ENCODE data around the gene PANX3.
"Not testable (repeated sequence)": the region's sequence is repeated elsewhere in the genome, so short reads cannot be mapped to it uniquely, and the experiment has no call there.

PANX3 gene, protein sequence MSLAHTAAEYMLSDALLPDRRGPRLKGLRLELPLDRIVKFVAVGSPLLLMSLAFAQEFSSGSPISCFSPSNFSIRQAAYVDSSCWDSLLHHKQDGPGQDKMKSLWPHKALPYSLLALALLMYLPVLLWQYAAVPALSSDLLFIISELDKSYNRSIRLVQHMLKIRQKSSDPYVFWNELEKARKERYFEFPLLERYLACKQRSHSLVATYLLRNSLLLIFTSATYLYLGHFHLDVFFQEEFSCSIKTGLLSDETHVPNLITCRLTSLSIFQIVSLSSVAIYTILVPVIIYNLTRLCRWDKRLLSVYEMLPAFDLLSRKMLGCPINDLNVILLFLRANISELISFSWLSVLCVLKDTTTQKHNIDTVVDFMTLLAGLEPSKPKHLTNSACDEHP

DNA sequence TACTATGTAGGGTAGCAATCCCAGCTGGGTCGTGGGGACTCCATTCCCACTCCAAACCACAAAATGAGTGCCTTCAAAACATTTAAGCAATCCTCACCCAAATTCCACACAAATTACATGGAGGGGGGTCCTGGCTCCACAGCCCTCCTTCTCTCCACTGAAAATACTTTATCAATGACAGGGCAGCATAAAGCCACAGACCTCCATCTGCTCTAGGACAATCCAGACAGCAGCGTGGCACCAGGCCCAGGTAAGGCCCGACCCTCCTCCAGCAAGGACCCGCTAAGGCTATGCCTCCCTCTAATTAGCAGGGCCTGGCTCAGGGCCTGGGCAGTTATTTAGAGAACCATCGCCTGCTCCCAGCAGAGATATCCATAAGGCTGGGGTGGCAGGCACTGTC is at the start of gene PANX3:
TSS of gene PANX3 (plus strand) at position 365 of the 400 bp plus-strand sequence. CDS start 129 bp downstream, outside the sequence.
- no peak for DNase-seq (ENCODE audit: low spot score)

DNA sequence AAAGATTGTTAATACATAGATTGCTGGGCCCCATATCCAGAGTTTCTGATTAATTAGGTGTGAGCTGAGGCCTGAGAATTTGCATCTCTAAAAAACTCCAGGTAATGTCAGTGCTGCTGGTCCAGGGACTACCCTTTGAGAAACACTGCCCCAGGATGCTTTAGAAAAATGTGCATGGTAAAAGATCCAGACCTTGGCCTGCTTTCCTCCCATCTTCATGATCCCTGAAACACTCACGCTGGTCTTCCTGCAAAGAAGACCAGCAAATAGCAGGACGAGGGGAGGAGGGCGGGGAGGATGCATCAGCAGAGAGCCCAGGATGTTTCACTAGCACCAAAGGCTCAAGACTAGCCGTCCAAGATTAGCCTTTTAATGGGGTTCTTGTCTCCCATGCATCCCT is 41.5 kb upstream of the PANX3 start, which contains the start of gene OR8A1:
TSS of gene OR8A1 (plus strand) at position 301 of the 400 bp plus-strand sequence. CDS start 123 bp downstream, outside the sequence.
- DNase-seq (ENCODE audit: low spot score): no peak

- DNase-seq (ENCODE audit: low spot score): no peak
Observed at GRCh38 chr11:124570160-124570559, 41.1 kb upstream of the PANX3 start.

GRCh38 chr11:124577716-124578427 is 33.4 kb upstream of the PANX3 start:
- no peak for DNase-seq (ENCODE audit: low spot score)

DNA sequence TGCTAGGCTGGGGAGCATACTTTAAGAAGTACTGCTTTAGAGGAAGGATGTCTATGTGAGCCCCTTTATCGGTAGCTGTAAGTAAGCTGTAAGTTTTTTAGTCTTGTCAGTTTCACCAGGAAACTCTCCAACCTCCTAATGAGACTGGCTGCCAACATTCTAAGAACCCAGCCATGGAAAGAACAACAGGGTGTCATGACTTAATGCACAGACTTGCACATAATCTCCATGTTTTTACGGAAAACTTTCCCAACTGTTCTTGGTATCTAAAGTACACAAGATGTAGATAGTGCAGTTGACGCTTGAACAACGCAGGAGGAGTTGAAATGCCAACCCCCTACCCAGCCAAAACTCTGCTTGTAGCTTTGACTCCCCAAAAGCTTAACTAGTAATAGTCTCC is 32.5 kb upstream of the PANX3 start:
- DNase-seq (ENCODE audit: low spot score): no peak

DNA sequence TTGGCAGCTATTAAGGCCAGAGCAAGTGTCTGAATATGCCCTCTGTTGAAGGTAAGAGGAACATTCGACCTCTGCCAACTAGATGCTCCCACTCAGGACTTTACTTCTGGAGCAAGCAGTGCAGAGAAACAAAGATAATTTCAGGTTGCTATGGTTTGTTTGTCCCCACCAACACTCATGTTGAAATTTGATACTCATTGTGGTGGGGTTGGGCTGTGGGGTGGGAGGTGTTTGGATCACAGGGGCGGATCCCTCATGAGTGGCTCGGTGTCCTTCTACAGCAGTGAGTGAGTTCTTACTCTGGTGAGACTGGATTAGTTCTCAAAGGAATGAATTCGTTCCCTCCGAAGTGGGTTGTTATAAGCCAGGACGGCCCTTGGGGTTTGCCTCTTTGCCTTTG is 29.4 kb upstream of the PANX3 start:
- no peak for DNase-seq (ENCODE audit: low spot score)

- no peak for DNase-seq (ENCODE audit: low spot score)
Observed at GRCh38 chr11:124582565-124582964, 28.7 kb upstream of the PANX3 start.

- DNase-seq (ENCODE audit: low spot score): no peak
Observed at GRCh38 chr11:124583781-124584180, 27.4 kb upstream of the PANX3 start.

GRCh38 chr11:124584681-124585372 is 26.4 kb upstream of the PANX3 start:
- DNase-seq (ENCODE audit: low spot score): no peak

DNA sequence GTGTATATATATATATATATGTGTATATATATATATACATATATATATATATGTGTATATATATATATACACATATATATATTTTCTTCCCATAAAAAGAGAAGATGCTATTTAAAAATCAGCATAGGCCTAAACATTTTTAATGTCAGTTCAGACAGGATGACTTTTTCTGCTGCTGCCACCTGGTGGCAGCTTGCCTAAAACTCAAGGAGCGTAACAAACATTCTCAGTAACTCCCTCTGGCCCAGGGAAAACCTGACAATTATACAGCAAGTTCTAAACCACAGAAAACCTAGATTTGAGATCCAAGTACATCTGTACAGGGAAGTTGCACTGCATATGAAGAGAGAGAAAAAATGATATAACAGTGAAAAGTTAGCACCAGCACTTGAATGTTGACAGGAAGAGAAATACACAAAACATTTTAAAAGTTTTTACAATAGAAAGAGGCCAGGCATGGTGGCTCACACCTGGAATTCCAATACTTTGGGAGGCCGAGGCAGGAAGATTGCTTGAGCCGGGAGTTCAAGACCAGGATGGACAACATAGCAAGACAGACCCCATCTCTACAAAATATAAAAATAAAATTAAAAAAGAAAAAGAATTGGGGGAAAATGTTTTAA is 24.9 kb upstream of the PANX3 start:
- DNase-seq (ENCODE audit: low spot score): peak; percentile 29

- no peak for DNase-seq (ENCODE audit: low spot score)
Observed at GRCh38 chr11:124591430-124591829, 19.8 kb upstream of the PANX3 start.

DNA sequence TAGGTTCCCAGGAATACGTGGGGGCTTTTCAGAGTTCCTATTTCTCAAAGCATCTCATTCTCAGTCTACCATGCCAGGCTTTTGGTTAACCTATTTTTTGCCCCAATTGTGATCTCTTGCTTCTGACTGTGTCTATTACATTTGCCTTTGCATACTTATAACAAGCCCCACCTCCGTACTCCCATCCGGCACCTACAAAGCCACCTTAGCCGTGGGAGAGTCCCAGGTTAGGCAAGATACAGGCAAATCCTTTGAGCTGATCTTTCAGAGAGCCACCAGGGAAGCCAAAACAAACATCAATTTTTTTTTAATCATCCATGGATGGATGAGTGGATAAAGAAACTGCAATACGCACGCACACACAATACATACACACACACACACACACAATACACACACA is 18.6 kb upstream of the PANX3 start:
- DNase-seq (ENCODE audit: low spot score): no peak

DNA sequence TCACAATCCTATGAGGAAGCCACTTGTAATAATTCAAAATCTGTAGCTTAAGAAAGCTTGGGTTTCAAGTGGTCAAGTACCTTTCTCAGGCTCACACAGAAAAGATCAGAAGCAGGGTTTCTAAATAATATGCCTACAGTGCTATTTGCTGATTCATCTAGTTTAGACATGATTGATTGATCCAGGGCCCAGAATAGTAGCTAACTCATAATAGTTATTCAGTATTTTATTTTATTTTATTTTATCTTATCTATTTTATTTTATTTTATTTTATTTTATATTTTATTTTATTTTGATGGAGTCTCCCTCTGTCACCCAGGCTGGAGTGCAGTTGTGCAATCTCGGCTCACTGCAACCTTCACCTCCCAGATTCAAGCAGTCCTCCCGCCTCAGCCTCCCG is 15.9 kb upstream of the PANX3 start:
- DNase-seq (ENCODE audit: low spot score): no peak

DNA sequence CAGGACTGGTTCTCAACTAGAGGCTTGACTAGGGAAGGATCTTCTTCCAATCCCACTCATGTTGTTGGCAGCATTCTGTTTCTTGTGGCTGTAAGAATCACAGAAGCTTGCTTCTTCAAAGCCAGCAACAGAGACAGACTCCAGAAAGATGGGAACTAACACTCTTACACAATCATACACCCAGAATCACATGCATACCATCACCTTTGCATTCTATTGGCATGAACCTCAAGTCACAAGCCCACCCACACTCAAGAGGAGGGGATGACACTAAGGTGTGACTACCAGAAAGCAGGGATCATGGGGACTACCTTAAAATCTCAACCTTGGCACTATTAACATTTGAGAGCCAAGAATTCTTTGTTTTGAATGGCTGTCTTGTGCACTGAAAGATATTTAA is 13.6 kb upstream of the PANX3 start:
- DNase-seq (ENCODE audit: low spot score): no peak

DNA sequence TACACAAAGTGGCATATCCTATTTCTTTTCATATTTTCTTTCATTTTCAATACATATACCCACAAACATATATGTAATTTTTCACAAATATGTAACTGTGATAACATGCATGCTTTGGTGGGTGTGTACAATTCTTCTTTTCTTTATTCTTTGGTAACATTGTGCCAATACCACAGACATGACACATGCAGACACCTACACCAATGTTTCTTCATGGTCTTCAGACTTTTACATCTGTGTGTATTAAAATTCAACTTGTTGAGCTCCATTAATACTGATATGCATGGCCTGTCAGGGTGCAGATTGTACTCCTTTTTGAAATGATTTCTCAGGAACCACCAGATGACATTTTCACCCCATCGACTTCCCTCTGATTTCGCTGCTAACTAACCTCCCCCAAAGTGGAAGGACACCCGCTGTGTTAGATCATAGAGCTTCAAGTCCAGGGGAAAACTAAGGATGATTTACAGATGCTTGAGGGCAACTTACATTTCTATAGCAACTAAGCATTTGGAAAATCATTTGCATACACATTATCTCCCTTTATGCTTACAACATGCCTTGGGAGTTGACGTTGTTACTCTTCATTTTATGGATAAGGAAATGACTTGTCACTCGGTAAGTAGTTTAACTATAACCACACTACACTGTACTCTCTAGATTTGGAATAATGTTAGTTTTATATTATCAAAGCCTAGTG is 10.5 kb upstream of the PANX3 start:
- DNase-seq (ENCODE audit: low spot score): no peak

- DNase-seq (ENCODE audit: low spot score): no peak
Observed at GRCh38 chr11:124602193-124602592, 9.0 kb upstream of the PANX3 start.

DNA sequence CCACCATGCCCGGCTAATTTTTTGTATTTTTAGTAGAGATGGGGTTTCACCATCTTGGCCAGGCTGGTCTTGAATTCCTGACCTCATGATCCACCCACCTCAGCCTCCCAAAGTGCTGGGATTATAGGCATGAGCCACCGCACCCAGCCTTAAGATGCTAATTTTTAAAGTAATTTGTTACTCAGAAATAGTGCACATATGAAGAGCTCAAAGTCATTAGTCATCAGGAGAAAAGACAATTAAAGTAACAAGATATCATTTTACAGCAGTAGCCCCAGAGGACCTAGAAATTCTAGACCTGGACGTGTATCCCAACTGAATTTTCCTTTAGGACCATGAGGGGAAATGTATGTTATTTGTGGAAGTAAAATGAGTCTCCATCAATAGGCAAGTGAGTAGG is 8.5 kb upstream of the PANX3 start:
- not testable (repeated sequence) for DNase-seq (ENCODE audit: low spot score)

DNA sequence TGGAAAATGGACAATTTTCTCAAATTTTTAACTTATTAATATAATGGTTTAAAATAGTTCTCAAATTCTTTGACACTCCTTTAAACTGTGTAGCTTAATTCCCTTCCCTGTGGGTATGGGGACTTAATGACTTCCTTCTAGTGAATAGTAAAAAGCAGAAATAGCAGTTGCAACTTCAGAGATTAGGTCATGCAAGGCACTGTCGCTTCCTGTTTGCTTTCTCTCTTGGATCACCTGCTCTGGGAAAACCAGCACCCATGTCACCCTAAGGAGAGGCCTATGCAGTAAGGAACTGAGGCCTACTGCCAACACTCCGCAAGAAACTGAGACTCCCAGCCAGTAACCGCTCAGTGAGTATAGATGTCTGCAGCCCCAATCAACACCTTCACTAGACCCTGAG is 5.5 kb upstream of the PANX3 start:
- peak; percentile 26 for DNase-seq (ENCODE audit: low spot score)

- no peak for DNase-seq (ENCODE audit: low spot score)
Observed at GRCh38 chr11:124608147-124608546, 3.1 kb upstream of the PANX3 start.

DNA sequence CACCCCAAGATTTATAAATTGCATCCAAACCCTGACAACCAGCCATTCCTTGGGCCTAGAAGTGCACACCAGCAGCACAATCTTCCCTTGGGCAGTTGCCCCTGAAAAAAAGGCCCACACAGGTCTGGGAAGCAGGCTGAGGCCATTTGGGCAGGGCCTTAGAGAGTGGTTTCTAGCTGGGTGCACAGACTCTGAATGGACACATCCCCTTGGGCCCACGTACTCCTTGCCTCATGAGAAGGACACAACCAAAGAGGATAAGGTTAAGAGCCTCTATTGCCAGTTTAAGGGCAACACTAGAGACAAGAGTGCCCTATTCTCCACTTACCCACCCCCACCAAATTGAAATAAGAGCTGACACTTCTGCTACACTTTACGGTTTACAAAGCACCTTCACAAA is 933 bp upstream of the PANX3 start:
- DNase-seq (ENCODE audit: low spot score): no peak

GRCh38 chr11:124612045-124612444 is 817 bp downstream of the PANX3 start:
- no peak for DNase-seq (ENCODE audit: low spot score)

Data from globus pallidus (tissue), 1 donor.